GM18517 (cell line): ENCODE data around the gene TSHZ2.
"Not testable (repeated sequence)": the region's sequence is repeated elsewhere in the genome, so short reads cannot be mapped to it uniquely, and the experiment has no call there.

Experiments
- ATAC-seq: cut with Tn5 transposase; IDR thresholded peaks from one replicate; pipeline ENCODE4 v1.9.1; 2021; ENCODE audit warnings: mild to moderate bottlenecking, moderate library complexity; ENCODE audit not compliant: unreplicated experiment

The TSHZ2 gene

GRCh38 chr20:53426766-53427312 lies 454.7 kb downstream of the TSHZ2 start:
- no peak for ATAC-seq

GRCh38 chr20:53427951-53428350 lies 455.8 kb downstream of the TSHZ2 start:
- ATAC-seq: no peak

- no peak for ATAC-seq
Observed at GRCh38 chr20:53428588-53428987, 456.4 kb downstream of the TSHZ2 start.

- no peak for ATAC-seq
Observed at GRCh38 chr20:53428996-53429395, 456.8 kb downstream of the TSHZ2 start.

GRCh38 chr20:53434662-53435061 lies 462.5 kb downstream of the TSHZ2 start:
- ATAC-seq: no peak

GRCh38 chr20:53436927-53437326 lies 464.8 kb downstream of the TSHZ2 start:
- ATAC-seq: not testable (repeated sequence)

- no peak for ATAC-seq
Observed at GRCh38 chr20:53438368-53438767, 466.2 kb downstream of the TSHZ2 start.

- ATAC-seq: no peak
Observed at GRCh38 chr20:53439046-53439445, 466.9 kb downstream of the TSHZ2 start.

GRCh38 chr20:53439616-53440015 lies 467.5 kb downstream of the TSHZ2 start:
- ATAC-seq: no peak

- no peak for ATAC-seq
Observed at GRCh38 chr20:53444401-53445149, 472.4 kb downstream of the TSHZ2 start.

GRCh38 chr20:53445321-53445731 lies 473.2 kb downstream of the TSHZ2 start:
- no peak for ATAC-seq

GRCh38 chr20:53445932-53446331 lies 473.8 kb downstream of the TSHZ2 start:
- ATAC-seq: no peak

- ATAC-seq: no peak
Observed at GRCh38 chr20:53447316-53447715, 475.2 kb downstream of the TSHZ2 start.

GRCh38 chr20:53448426-53448825 lies 476.3 kb downstream of the TSHZ2 start:
- ATAC-seq: no peak

GRCh38 chr20:53448875-53449274 lies 476.7 kb downstream of the TSHZ2 start:
- no peak for ATAC-seq

- no peak for ATAC-seq
Observed at GRCh38 chr20:53453076-53453475, 480.9 kb downstream of the TSHZ2 start.

GRCh38 chr20:53454675-53455276 lies 482.6 kb downstream of the TSHZ2 start:
- ATAC-seq: no peak

- no peak for ATAC-seq
Observed at GRCh38 chr20:53463101-53463972, 491.2 kb downstream of the TSHZ2 start.

GRCh38 chr20:53466279-53466678 lies 494.1 kb downstream of the TSHZ2 start:
- no peak for ATAC-seq

- ATAC-seq: no peak
Observed at GRCh38 chr20:53468587-53468986, 496.4 kb downstream of the TSHZ2 start.

- not testable (repeated sequence) for ATAC-seq
Observed at GRCh38 chr20:53472859-53473258, 500.7 kb downstream of the TSHZ2 start.
